ENCODE data around the gene IDE.

DNA sequence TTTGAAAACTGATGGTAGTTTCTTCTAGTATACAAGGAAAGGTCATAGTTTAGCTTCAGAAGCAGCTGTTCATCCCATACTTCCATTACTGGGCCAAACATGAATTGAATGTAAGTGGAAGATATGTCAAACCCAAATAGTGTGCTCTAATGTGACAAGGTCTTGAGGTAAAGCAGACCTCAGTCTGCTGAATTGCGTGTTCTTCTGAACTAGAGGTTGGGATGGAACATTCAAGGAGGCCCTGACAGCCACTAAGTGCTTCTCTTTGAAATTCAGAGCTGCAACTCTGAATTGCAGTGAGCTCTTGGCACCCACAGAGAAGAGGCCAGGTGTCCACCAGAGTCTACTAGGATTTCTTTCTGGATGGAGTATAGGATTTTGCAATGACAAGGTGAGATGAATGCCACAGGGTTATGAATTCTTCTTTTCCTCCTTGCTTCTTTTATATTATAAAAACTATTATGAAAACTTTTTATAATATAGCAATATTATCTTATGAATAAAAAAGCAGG is 98.5 kb downstream of the IDE start:
- TF ChIP-seq CTCF (IDR thresholded peaks at IDR 0.05) (no peak), POLR2AphosphoS5 (IDR thresholded peaks at IDR 0.05) (no peak)
